ENCODE results near the gene LRRC47. TPM values are rescaled to one million over a fixed set of nuclear protein-coding genes. Genes with fewer than 3 reads are reported as not detected.

The LRRC47 gene
- total and polyA plus RNA-seq, 2 of the 13 experiments (the other 11 are each of a cell fraction or from before 2014, with no cell fraction given), result 18.3 to 52.5 TPM

GRCh38 chr1:3772027-3772714, 24.1 kb downstream of the LRRC47 start:
- FAIRE-seq, result no peak
- Histone ChIP-seq H4K20me1 (ENCODE audit: insufficient read depth, low read length) (no peaks in the 10 kb centered on the region), H3K4me2 (ENCODE audit: low read depth, low read length) (peak overlapping the region; percentile 92), H2AFZ (ENCODE audit: low read length) (no peak overlapping the region), H3K27ac (ENCODE audit: extremely low read length, insufficient read depth, low read length) (peak overlapping the region; percentile 86), H3K9ac (ENCODE audit: insufficient read depth, low read depth, low read length) (peak overlapping the region; percentile 79), H3K9me3 (ENCODE audit: low read length) (no peaks in the 10 kb centered on the region), H3K79me2 (ENCODE audit: insufficient read depth, low read length) (peaks cover 18% of the 10 kb centered on the region), H3K4me3 (replicated peaks in 1 of 3; ENCODE audit: insufficient read depth in 1 of 3, low read depth in 2 of 3, low read length in 3 of 3) (peak overlapping the region; percentile 89 to 90 (median 90)), H3K27me3 (ENCODE audit: control insufficient read depth in 1 of 2, insufficient read depth in 2 of 2, low read length in 2 of 2) (no peaks in the 10 kb centered on the region), H3K36me3 (replicated peaks in 1 of 2; ENCODE audit: control insufficient read depth in 1 of 2, insufficient read depth in 2 of 2, low read length in 2 of 2) (no peaks in the 10 kb centered on the region), H3K4me1 (ENCODE audit: insufficient read depth, low read length) (peaks cover 70% of the 10 kb centered on the region)
- ChIA-PET POLR2A (interaction anchor here (0.9 to 2.0 kb wide), 14 partner anchors 11 to 433 kb away, joined by 3 to 15 read pairs (median 3); partner anchors contain the start of genes C1orf174, CCDC27 and LRRC47), CTCF (ENCODE audit: low intra/inter-chr PET ratio, low total read pairs) (no interaction called here)
- WGBS (ENCODE audit: low lambda C conversion rate), result 5% methylated on average over 4 of the region's 61 CpGs
- intact Hi-C loops (cut with micrococcal nuclease; ENCODE audit: unreplicated experiment), result loop anchor here (10.0 kb wide), 1 partner anchor 133 kb away; the partner anchor contains the start of gene C1orf174
- ATAC-seq, result peak; percentile 56
- BruUV-seq (replicated peaks), result no TSS peak
- DNase-seq (ENCODE audit: low spot score), result peak; percentile 83
- in situ Hi-C loops (cut with HindIII; ENCODE audit: extremely low pct_ligation_motif_present, low pct_unique_long_range_greater_than_20kb), result no loop called here
- no peak for TF ChIP-seq ZNF18 (CRISPR knock-in tag; IDR thresholded peaks at IDR 0.05; ENCODE audit: insufficient replicate concordance)
- peak; percentile 35; the same call in 1 of the 2 replicates for TF ChIP-seq ZNF124 (CRISPR knock-in tag; IDR thresholded peaks at IDR 0.05)
- no peak for TF ChIP-seq HNRNPUL1 (IDR thresholded peaks at IDR 0.05; ENCODE audit: low read depth, low read length)
- TF ChIP-seq, protein P1, sequence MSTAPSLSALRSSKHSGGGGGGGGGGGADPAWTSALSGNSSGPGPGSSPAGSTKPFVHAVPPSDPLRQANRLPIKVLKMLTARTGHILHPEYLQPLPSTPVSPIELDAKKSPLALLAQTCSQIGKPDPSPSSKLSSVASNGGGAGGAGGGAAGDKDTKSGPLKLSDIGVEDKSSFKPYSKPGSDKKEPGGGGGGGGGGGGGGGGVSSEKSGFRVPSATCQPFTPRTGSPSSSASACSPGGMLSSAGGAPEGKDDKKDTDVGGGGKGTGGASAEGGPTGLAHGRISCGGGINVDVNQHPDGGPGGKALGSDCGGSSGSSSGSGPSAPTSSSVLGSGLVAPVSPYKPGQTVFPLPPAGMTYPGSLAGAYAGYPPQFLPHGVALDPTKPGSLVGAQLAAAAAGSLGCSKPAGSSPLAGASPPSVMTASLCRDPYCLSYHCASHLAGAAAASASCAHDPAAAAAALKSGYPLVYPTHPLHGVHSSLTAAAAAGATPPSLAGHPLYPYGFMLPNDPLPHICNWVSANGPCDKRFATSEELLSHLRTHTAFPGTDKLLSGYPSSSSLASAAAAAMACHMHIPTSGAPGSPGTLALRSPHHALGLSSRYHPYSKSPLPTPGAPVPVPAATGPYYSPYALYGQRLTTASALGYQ (CRISPR knock-in tag; IDR thresholded peaks at IDR 0.05), result no peak
- TF ChIP-seq SATB2 (CRISPR knock-in tag; IDR thresholded peaks at IDR 0.05), result no peak
- TF ChIP-seq TFE3 (CRISPR knock-in tag; IDR thresholded peaks at IDR 0.05), result no peak
- TF ChIP-seq MTA1 (CRISPR knock-in tag; IDR thresholded peaks at IDR 0.05; ENCODE audit: borderline replicate concordance), result no peak
- TF ChIP-seq HMG20A (CRISPR knock-in tag; IDR thresholded peaks at IDR 0.05; ENCODE audit: borderline replicate concordance), result no peak
- no peak for TF ChIP-seq ESRRA (CRISPR knock-in tag; IDR thresholded peaks at IDR 0.05; ENCODE audit: low read depth)
- TF ChIP-seq ZNF317 (CRISPR knock-in tag; IDR thresholded peaks at IDR 0.05), result no peak
- TF ChIP-seq GLMP (CRISPR knock-in tag; IDR thresholded peaks at IDR 0.05; ENCODE audit: borderline replicate concordance), result no peak
- no peak for TF ChIP-seq PTBP1 (IDR thresholded peaks at IDR 0.05; ENCODE audit: low read depth, low read length, poor library complexity, severe bottlenecking)
- no peak for TF ChIP-seq ZNF296 (CRISPR knock-in tag; conservative IDR thresholded peaks at IDR 0.05)
- TF ChIP-seq ZNF30 (CRISPR knock-in tag; IDR thresholded peaks at IDR 0.05), result no peak
- TF ChIP-seq PRPF4 (IDR thresholded peaks at IDR 0.05; ENCODE audit: low read depth, low read length, poor library complexity, severe bottlenecking), result no peak
- no peak; the same call in 1 of the 2 replicates for TF ChIP-seq PAX8 (CRISPR knock-in tag; IDR thresholded peaks at IDR 0.05; ENCODE audit: borderline replicate concordance)
